Measurements from ENCODE around the gene GAL3ST2. TPM values are rescaled to one million over a fixed set of nuclear protein-coding genes. Genes with fewer than 3 reads are reported as not detected.

GAL3ST2 gene
- total RNA-seq, 4 donors from 2014 or later: 0.40 TPM; not detected in 3

- H3K4me1 ChIP-seq: no peaks in the 10 kb centered on the region
- ATAC-seq: no peak
- TF ChIP-seq, protein P1, sequence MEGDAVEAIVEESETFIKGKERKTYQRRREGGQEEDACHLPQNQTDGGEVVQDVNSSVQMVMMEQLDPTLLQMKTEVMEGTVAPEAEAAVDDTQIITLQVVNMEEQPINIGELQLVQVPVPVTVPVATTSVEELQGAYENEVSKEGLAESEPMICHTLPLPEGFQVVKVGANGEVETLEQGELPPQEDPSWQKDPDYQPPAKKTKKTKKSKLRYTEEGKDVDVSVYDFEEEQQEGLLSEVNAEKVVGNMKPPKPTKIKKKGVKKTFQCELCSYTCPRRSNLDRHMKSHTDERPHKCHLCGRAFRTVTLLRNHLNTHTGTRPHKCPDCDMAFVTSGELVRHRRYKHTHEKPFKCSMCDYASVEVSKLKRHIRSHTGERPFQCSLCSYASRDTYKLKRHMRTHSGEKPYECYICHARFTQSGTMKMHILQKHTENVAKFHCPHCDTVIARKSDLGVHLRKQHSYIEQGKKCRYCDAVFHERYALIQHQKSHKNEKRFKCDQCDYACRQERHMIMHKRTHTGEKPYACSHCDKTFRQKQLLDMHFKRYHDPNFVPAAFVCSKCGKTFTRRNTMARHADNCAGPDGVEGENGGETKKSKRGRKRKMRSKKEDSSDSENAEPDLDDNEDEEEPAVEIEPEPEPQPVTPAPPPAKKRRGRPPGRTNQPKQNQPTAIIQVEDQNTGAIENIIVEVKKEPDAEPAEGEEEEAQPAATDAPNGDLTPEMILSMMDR (IDR thresholded peaks at IDR 0.05): no peak
- TF ChIP-seq EP300 (IDR thresholded peaks at IDR 0.05): no peak
- no peak for TF ChIP-seq POLR2A (IDR thresholded peaks at IDR 0.05)
- TF ChIP-seq POLR2AphosphoS5 (IDR thresholded peaks at IDR 0.05): no peak
- H3K36me3 ChIP-seq: no peaks in the 10 kb centered on the region
- H3K9me3 ChIP-seq: no peaks in the 10 kb centered on the region
- H3K27me3 ChIP-seq: peaks cover 45% of the 10 kb centered on the region
- H3K4me3 ChIP-seq: no peak overlapping the region
- no peak overlapping the region for H3K27ac ChIP-seq
- WGBS, 2 donors (ENCODE audit: low coverage in 1 of 2): 40% methylated on average over 1 of the region's 27 CpGs
Measured at GRCh38 chr2:241811201-241811951, 34.8 kb downstream of the GAL3ST2 start.

- no peaks in the 10 kb centered on the region for H3K36me3 ChIP-seq
- no peak for TF ChIP-seq POLR2AphosphoS5 (IDR thresholded peaks at IDR 0.05)
- TF ChIP-seq EP300 (IDR thresholded peaks at IDR 0.05): no peak
- TF ChIP-seq POLR2A (IDR thresholded peaks at IDR 0.05): no peak
- TF ChIP-seq, protein P1 (IDR thresholded peaks at IDR 0.05): no peak
- WGBS, 2 donors (ENCODE audit: low coverage in 1 of 2): 60% methylated on average over 1 of the region's 20 CpGs; no CpG with 5 or more reads in 1 of the 2 donors
Measured at GRCh38 chr2:241811952-241812729, 35.5 kb downstream of the GAL3ST2 start.

DNA sequence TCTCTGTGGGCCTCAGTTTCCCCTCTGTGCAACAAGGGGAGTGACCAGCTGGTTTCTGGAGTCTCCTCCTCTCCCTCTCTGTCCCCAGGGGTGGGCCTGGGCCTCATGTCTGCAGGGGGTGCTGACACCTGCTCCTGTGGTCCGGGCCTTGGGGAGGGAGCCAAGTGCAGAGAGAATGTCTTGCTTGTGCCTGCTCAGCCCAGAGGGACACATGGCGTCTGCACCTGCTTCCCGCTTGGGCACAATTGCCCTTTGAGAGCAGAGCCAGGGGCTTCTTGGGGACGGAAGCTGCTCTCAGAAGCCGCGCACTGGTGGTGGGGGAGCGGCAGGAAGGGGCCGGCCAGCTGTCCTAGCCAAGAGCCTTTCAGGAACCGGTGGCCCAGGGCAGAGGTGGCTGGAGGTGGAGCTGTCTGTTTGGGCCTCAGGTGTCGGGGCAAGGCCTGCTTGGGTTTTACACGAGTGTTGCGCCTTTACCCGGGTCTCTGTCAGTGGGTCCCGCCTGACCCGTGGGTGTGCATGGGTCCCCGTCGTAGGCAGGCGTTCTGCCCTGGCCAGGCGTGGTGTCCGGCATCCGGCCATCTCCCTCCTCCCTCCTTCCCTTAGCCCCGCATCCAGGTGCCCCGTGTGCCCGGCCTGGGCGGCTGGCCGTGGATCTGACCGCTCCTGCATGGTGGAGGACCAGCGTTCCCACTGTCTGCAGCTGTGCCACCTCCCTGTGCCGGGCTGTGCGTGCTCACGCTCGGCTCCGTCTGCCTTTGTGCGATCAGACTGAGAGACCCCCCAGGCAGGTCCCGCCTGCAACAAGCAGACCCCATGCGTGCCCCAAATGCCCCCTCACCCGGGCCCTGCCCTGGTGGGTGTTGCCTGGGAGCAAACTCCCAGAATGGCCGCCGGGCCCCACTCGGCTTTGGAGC, 36.4 kb downstream of the GAL3ST2 start:
- no peak for ATAC-seq
- peaks cover 60% of the 10 kb centered on the region for H3K27me3 ChIP-seq
- H3K27ac ChIP-seq: no peak overlapping the region
- H3K9me3 ChIP-seq: no peaks in the 10 kb centered on the region
- TF ChIP-seq POLR2A (IDR thresholded peaks at IDR 0.05) (no peak), EP300 (IDR thresholded peaks at IDR 0.05) (no peak), POLR2AphosphoS5 (IDR thresholded peaks at IDR 0.05) (no peak)
- TF ChIP-seq, protein P1 (IDR thresholded peaks at IDR 0.05): no peak
- no peaks in the 10 kb centered on the region for H3K4me1 ChIP-seq
- H3K4me3 ChIP-seq: no peak overlapping the region
- WGBS, 2 donors (ENCODE audit: low coverage in 1 of 2): no CpG with 5 or more reads among the region's 40 CpGs
- H3K36me3 ChIP-seq: no peaks in the 10 kb centered on the region

More at GRCh38 chr2:241811952-241812729, 35.5 kb downstream of the GAL3ST2 start:
- no peaks in the 10 kb centered on the region for H3K4me1 ChIP-seq
- ATAC-seq: no peak
- peaks cover 53% of the 10 kb centered on the region for H3K27me3 ChIP-seq
- no peak overlapping the region for H3K4me3 ChIP-seq
- H3K27ac ChIP-seq: no peak overlapping the region
- H3K9me3 ChIP-seq: no peaks in the 10 kb centered on the region

DNA sequence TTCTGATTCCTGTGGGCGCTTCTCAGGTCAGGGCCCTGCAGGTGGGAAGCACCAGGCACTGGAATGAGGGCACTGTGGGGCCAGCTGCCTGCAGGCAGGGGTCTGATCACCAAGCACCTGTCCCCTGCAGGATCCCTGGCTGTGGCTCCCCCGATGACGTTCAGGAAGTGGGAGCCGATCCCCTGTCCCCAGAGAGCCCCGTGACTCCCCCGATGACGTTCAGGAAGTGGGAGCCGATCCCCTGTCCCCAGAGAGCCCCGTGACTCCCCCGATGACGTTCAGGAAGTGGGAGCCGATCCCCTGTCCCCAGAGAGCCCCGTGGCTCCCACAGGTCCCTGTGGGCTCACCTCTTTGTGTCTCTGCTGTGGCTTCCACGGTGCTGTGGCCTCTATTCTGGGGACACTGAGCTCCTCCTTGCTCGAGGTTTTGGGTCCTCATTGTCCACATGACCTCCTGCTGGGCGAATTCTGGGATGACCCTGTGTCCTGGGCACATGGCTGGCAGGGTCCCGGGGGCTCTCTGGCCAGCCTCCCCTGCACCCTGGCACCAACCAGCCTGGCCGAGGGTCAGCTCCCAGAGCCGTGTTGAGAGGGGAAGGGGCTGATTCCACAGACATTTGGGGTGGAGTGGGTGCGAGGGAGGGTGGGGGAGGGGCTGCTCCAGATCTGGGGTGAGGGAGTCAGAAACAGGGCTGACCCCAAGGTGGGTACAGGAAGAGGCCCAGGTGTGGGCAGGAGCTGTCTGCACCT, 37.2 kb downstream of the GAL3ST2 start:
- no peak overlapping the region for H3K27ac ChIP-seq
- no peaks in the 10 kb centered on the region for H3K36me3 ChIP-seq
- peaks cover 68% of the 10 kb centered on the region for H3K27me3 ChIP-seq
- 40% methylated on average over 1 of the region's 20 CpGs; no CpG with 5 or more reads in 1 of the 2 donors for WGBS, 2 donors (ENCODE audit: low coverage in 1 of 2)
- TF ChIP-seq POLR2AphosphoS5 (IDR thresholded peaks at IDR 0.05) (no peak), POLR2A (IDR thresholded peaks at IDR 0.05) (no peak), EP300 (IDR thresholded peaks at IDR 0.05) (no peak)
- TF ChIP-seq, protein P1 (IDR thresholded peaks at IDR 0.05): no peak
- peak; percentile 48 for ATAC-seq
- H3K9me3 ChIP-seq: no peaks in the 10 kb centered on the region
- H3K4me1 ChIP-seq: no peaks in the 10 kb centered on the region
- H3K4me3 ChIP-seq: no peak overlapping the region

Measured in gastroesophageal sphincter (tissue), 4 donors.